DND-41 (cell line): ENCODE data around the gene NBAS.

ENCODE experiments used
- EZH2 ChIP-seq: IDR thresholded peaks from 3 replicates; pipeline ENCODE4 v1.6.1; 2012; ENCODE audit warnings: borderline replicate concordance, low read depth, mild to moderate bottlenecking, moderate library complexity, low read length, inconsistent platforms; ENCODE audit not compliant: severe bottlenecking
- TF ChIP-seq, protein P1 (sequence below): IDR thresholded peaks from 2 replicates; pipeline ENCODE4 v1.5.1; 2012; ENCODE audit warnings: borderline replicate concordance, low read length, moderate library complexity, mild to moderate bottlenecking; ENCODE audit not compliant: poor library complexity, severe bottlenecking; ENCODE audit errors: extremely low read depth

DNA sequence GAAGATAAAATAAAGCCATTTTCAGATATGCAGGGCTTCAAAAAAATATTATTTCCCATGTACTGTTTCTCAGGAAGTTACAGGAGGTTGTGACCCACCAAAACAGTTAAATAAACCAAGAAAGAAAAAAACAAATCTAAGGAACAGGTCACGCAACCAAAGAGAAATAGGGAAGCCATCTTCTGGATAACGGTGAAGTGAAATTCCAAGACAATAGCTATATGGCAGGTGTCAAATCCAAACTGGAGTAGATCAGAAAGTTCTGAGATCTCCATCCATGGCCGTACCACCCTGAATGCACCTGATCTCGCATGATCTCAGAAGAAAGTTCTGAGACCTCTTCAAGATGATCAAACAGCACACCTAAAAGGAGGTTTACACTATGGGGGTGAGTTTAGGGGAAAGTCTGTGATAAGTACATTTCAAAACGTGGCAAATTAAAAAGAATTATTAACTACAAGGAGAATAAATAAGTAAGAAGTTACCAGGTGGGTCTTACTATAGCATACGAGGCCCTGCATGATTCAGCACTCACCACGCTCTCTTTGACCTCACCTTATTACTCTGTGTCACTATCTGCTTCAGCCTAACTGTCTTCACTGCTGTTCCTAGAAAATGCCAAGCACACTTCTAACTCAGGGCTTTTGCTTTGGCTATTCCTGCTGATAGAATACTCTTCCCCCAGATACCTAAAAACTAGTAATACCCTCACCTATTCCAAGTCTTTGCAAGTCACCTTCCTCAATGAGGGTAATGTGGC lies 29.9 kb downstream of the NBAS start:
- TF ChIP-seq, protein P1, sequence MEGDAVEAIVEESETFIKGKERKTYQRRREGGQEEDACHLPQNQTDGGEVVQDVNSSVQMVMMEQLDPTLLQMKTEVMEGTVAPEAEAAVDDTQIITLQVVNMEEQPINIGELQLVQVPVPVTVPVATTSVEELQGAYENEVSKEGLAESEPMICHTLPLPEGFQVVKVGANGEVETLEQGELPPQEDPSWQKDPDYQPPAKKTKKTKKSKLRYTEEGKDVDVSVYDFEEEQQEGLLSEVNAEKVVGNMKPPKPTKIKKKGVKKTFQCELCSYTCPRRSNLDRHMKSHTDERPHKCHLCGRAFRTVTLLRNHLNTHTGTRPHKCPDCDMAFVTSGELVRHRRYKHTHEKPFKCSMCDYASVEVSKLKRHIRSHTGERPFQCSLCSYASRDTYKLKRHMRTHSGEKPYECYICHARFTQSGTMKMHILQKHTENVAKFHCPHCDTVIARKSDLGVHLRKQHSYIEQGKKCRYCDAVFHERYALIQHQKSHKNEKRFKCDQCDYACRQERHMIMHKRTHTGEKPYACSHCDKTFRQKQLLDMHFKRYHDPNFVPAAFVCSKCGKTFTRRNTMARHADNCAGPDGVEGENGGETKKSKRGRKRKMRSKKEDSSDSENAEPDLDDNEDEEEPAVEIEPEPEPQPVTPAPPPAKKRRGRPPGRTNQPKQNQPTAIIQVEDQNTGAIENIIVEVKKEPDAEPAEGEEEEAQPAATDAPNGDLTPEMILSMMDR, result no peak
- TF ChIP-seq EZH2, result no peak
